GM18907 (cell line): ENCODE data around the gene SLC35G6.
A peak's percentile ranks its signal among the peaks of the same experiment; 100 is the strongest.
"Not testable (repeated sequence)": the region's sequence is repeated elsewhere in the genome, so short reads cannot be mapped to it uniquely, and the experiment has no call there.

Source experiments
- ATAC-seq: cut with Tn5 transposase; IDR thresholded peaks from one replicate; pipeline ENCODE4 v1.9.1; 2021; ENCODE audit warnings: mild to moderate bottlenecking, moderate library complexity; ENCODE audit not compliant: unreplicated experiment

The SLC35G6 gene

GRCh38 chr17:7481275-7481674, at the start of gene SLC35G6:
Gene SLC35G6 (plus strand): TSS chr17:7481446. CDS start chr17:7481517, 71 bp downstream.
- ATAC-seq = not testable (repeated sequence)

- no peak for ATAC-seq
These were observed 49.0 kb upstream of the SLC35G6 start for GRCh38 chr17:7432296-7432695.

- peak; percentile 24 for ATAC-seq
These were observed 45.3 kb upstream of the SLC35G6 start for GRCh38 chr17:7435676-7436555.

- ATAC-seq = peak; percentile 33
These were observed 44.5 kb upstream of the SLC35G6 start for GRCh38 chr17:7436556-7437368.

- ATAC-seq = no peak
These were observed 43.8 kb upstream of the SLC35G6 start for GRCh38 chr17:7437369-7437863.

- ATAC-seq = no peak
These were observed 43.2 kb upstream of the SLC35G6 start for GRCh38 chr17:7437950-7438614.

- ATAC-seq = no peak
These were observed 42.4 kb upstream of the SLC35G6 start for GRCh38 chr17:7438656-7439460.

- no peak for ATAC-seq
These were observed 41.7 kb upstream of the SLC35G6 start, which contains the start of gene FGF11 for GRCh38 chr17:7439462-7440112. Gene FGF11 (plus strand): TSS chr17:7439512. CDS start chr17:7439621, 109 bp downstream.

GRCh38 chr17:7440113-7440833, 41.0 kb upstream of the SLC35G6 start:
- no peak for ATAC-seq

- ATAC-seq = no peak
These were observed 40.4 kb upstream of the SLC35G6 start for GRCh38 chr17:7440834-7441195.

GRCh38 chr17:7441266-7441665, 40.0 kb upstream of the SLC35G6 start:
- no peak for ATAC-seq

- no peak for ATAC-seq
These were observed 39.1 kb upstream of the SLC35G6 start for GRCh38 chr17:7442142-7442541.

- no peak for ATAC-seq
These were observed 37.5 kb upstream of the SLC35G6 start for GRCh38 chr17:7443499-7444485.

- ATAC-seq = no peak
These were observed 36.3 kb upstream of the SLC35G6 start, which contains the start of gene CHRNB1 for GRCh38 chr17:7444682-7445618. Gene CHRNB1 (plus strand): TSS chr17:7445061. CDS start chr17:7445128, 67 bp downstream.

GRCh38 chr17:7445619-7445968, 35.7 kb upstream of the SLC35G6 start:
- no peak for ATAC-seq

- ATAC-seq = no peak
These were observed 32.8 kb upstream of the SLC35G6 start for GRCh38 chr17:7448461-7448860.
